GM12865 (cell line): ENCODE results near the gene LVRN.

ENCODE experiments used
- DNase-seq: peaks from one replicate; pipeline ENCODE4 v3.0.0; 2010; ENCODE audit warnings: low read depth
- H3K4me3 ChIP-seq: 2 replicates; pipeline ENCODE4 v1.5.1; 2011; ENCODE audit warnings: mild to moderate bottlenecking, low read depth, low read length, control low read depth
- TF ChIP-seq, protein P1 (sequence below): IDR thresholded peaks from 2 replicates; pipeline ENCODE4 v1.5.1; 2011; ENCODE audit warnings: low read length, control low read depth, low read depth, inconsistent platforms; ENCODE audit not compliant: insufficient read depth; ENCODE audit errors: missing control alignments

Gene LVRN

GRCh38 chr5:115934388-115934974 is 27.8 kb upstream of the LVRN start:
- H3K4me3 ChIP-seq, result no peak overlapping the region
- no peak for DNase-seq
- TF ChIP-seq, protein P1, sequence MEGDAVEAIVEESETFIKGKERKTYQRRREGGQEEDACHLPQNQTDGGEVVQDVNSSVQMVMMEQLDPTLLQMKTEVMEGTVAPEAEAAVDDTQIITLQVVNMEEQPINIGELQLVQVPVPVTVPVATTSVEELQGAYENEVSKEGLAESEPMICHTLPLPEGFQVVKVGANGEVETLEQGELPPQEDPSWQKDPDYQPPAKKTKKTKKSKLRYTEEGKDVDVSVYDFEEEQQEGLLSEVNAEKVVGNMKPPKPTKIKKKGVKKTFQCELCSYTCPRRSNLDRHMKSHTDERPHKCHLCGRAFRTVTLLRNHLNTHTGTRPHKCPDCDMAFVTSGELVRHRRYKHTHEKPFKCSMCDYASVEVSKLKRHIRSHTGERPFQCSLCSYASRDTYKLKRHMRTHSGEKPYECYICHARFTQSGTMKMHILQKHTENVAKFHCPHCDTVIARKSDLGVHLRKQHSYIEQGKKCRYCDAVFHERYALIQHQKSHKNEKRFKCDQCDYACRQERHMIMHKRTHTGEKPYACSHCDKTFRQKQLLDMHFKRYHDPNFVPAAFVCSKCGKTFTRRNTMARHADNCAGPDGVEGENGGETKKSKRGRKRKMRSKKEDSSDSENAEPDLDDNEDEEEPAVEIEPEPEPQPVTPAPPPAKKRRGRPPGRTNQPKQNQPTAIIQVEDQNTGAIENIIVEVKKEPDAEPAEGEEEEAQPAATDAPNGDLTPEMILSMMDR, result no peak

DNA sequence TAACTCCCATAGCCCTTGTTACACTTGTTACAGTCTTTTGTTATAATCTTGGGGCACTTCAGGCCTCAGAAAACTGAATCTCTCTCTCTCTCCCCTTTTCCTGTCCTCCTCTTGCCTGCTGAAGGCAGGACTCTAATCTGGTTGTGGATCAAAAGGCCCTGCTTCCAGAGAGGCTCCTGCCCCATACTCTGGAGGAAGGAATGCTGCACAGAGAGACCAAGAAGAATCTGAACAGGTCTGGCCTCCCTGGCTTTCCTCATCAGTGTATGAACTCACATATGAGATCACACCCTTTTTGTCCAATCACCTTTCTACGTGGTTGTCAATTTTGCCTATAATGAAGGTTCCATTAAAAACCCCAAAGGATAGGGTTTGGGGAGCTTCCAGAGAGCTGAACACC is 26.2 kb upstream of the LVRN start:
- TF ChIP-seq, protein P1, result no peak
- no peak for DNase-seq
- H3K4me3 ChIP-seq, result no peak overlapping the region

DNA sequence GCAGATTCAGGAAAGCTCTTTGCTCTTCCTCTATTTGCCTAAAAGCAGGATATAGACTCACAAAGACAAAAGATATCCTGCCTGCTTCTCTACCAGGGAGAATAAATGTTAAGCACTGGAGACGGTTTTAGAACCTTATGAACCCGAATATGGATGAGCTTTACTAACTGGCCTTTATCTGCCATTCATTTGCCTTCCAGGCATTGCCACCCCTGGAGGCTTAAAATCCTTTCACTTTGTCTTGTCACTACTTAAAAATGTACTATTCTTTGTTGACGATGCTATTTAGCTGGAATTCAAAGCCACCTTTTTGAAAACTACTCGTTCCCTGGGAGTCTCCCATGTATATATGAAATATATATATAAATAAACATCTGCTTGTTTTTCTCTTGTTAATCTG is 23.2 kb upstream of the LVRN start:
- no peak overlapping the region for H3K4me3 ChIP-seq
- TF ChIP-seq, protein P1, result no peak
- no peak for DNase-seq

GRCh38 chr5:115940080-115940810 is 22.0 kb upstream of the LVRN start:
- H3K4me3 ChIP-seq, result no peak overlapping the region
- TF ChIP-seq, protein P1, result no peak
- DNase-seq, result no peak

- no peak for DNase-seq
- no peak overlapping the region for H3K4me3 ChIP-seq
- TF ChIP-seq, protein P1, result no peak
Observed at GRCh38 chr5:115941051-115941675, 21.1 kb upstream of the LVRN start.

DNA sequence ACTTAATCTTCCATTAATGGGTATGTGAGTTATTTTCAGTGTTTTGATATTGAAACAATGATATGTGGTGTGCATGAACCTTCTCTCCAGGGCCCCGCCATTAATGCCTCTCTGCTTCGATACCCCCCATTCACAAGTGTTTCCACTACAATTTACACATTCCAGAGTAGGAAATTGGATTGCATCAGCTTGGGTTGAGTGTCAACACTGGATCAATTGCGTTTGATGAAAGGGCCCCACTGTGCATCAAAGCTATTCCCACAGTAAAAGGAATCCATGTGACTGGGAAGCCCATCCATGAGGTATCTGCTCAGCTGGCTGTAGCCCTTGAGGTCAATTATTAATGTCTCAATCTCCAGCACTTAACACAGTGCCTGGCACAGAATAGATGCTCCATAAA is 17.8 kb upstream of the LVRN start:
- TF ChIP-seq, protein P1, result no peak
- DNase-seq, result no peak
- no peak overlapping the region for H3K4me3 ChIP-seq
